22Rv1 (cell line): ENCODE data around the gene LRGUK.

Experiments
- ZFX ChIP-seq: fragments of 450-650 bp; IDR thresholded peaks from 2 replicates; pipeline ENCODE4 v1.6.1; 2017; ENCODE audit warnings: antibody characterized with exemption, borderline replicate concordance
- TF ChIP-seq, protein P1 (sequence below): fragments of 450-650 bp; IDR thresholded peaks from 2 replicates; pipeline ENCODE4 v1.5.1; 2017; ENCODE audit warnings: mild to moderate bottlenecking

DNA sequence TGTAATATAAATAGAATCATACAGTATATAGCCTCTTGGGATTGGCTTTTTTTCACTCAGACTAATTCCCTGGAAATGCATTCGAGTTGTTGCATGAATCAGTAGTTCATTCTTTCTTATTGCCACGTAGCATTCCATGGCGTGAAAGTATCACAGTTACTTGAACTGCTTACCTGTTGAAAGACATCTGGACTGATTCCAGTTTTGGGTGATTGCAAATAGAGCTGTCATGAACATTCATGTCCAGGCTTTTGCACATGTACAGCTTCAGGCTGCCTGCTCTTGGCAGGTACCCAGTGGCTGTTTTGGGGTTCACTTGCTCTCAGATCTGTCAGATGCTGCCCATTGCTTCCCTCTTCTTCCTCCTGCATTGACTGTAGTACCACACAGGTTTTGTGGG, 54.9 kb downstream of the LRGUK start:
- TF ChIP-seq, protein P1, sequence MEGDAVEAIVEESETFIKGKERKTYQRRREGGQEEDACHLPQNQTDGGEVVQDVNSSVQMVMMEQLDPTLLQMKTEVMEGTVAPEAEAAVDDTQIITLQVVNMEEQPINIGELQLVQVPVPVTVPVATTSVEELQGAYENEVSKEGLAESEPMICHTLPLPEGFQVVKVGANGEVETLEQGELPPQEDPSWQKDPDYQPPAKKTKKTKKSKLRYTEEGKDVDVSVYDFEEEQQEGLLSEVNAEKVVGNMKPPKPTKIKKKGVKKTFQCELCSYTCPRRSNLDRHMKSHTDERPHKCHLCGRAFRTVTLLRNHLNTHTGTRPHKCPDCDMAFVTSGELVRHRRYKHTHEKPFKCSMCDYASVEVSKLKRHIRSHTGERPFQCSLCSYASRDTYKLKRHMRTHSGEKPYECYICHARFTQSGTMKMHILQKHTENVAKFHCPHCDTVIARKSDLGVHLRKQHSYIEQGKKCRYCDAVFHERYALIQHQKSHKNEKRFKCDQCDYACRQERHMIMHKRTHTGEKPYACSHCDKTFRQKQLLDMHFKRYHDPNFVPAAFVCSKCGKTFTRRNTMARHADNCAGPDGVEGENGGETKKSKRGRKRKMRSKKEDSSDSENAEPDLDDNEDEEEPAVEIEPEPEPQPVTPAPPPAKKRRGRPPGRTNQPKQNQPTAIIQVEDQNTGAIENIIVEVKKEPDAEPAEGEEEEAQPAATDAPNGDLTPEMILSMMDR: no peak
- no peak for TF ChIP-seq ZFX
